Measurements from ENCODE around the gene PRPF19.

DNA sequence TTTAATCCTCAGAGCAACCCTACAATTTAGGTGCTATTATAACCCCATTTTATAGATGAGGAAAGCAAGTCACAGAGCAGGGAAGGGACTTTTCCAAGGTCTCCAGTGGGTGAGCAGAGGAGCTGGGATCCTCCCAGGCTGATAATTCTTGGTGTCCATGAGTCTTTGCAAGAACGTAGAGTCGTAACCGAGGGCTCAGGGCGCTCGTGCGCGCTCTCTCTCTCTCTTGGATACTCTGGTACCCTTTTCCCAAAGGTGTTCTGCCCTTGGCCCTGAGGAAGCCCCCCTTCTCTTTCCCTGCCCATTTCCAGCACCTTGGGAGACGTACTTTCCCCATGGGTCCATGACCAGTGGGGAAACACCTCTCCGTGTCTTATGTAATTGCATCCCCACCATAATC, 44.2 kb downstream of the PRPF19 start:
- TF ChIP-seq, protein P1, sequence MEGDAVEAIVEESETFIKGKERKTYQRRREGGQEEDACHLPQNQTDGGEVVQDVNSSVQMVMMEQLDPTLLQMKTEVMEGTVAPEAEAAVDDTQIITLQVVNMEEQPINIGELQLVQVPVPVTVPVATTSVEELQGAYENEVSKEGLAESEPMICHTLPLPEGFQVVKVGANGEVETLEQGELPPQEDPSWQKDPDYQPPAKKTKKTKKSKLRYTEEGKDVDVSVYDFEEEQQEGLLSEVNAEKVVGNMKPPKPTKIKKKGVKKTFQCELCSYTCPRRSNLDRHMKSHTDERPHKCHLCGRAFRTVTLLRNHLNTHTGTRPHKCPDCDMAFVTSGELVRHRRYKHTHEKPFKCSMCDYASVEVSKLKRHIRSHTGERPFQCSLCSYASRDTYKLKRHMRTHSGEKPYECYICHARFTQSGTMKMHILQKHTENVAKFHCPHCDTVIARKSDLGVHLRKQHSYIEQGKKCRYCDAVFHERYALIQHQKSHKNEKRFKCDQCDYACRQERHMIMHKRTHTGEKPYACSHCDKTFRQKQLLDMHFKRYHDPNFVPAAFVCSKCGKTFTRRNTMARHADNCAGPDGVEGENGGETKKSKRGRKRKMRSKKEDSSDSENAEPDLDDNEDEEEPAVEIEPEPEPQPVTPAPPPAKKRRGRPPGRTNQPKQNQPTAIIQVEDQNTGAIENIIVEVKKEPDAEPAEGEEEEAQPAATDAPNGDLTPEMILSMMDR (IDR thresholded peaks at IDR 0.05; ENCODE audit: low read depth, low read length, poor library complexity, severe bottlenecking): no peak
- TF ChIP-seq EZH2phosphoT487 (IDR thresholded peaks at IDR 0.05; ENCODE audit: borderline replicate concordance, low read length): no peak
